SJSA1 (cell line): ENCODE results near the gene TMC2. TPM values are rescaled to one million over a fixed set of nuclear protein-coding genes. Genes with fewer than 3 reads are reported as not detected.
"Not testable (repeated sequence)": the region's sequence is repeated elsewhere in the genome, so short reads cannot be mapped to it uniquely, and the experiment has no call there.

ENCODE experiments used
- DNase-seq, 2 experiments: peaks; one replicate each; pipeline ENCODE4 v3.0.0-alpha.2; 2015 to 2020; ENCODE audit warnings: low spot score in 2 of 2, low read depth in 1 of 2
- H3K27ac ChIP-seq: fragments of 250-450 bp; sonication (Bioruptor Pico); 2 replicates; pipeline ENCODE4 v1.5.1; 2020; ENCODE audit warnings: mild to moderate bottlenecking, moderate library complexity
- H3K27me3 ChIP-seq: fragments of 250-450 bp; sonication (Bioruptor Pico); replicated peaks from 2 replicates; pipeline ENCODE4 v1.5.1; 2020; ENCODE audit warnings: mild to moderate bottlenecking, moderate library complexity
- H3K36me3 ChIP-seq: fragments of 250-450 bp; sonication (Bioruptor Pico); 2 replicates; pipeline ENCODE4 v1.5.1; 2020; ENCODE audit warnings: mild to moderate bottlenecking
- H3K4me1 ChIP-seq: fragments of 250-450 bp; sonication (Bioruptor Pico); replicated peaks from 2 replicates; pipeline ENCODE4 v1.6.1; 2021; ENCODE audit warnings: mild to moderate bottlenecking
- H3K4me3 ChIP-seq: fragments of 250-450 bp; sonication (Bioruptor Pico); 2 replicates; pipeline ENCODE4 v1.5.1; 2020; ENCODE audit warnings: mild to moderate bottlenecking
- H3K9me3 ChIP-seq: fragments of 250-450 bp; sonication (Bioruptor Pico); replicated peaks from 2 replicates; pipeline ENCODE4 v1.5.1; 2020; ENCODE audit warnings: mild to moderate bottlenecking
- total RNA-seq: library from RNA; depleted of rRNA; stranded (reverse); fragments of >200 nt; shearing (Covaris generic); gene quantifications from 2 replicates; pipeline ENCODE4 v1.2.3, GENCODE V29; 2014; rRNA removed

Gene TMC2, protein sequence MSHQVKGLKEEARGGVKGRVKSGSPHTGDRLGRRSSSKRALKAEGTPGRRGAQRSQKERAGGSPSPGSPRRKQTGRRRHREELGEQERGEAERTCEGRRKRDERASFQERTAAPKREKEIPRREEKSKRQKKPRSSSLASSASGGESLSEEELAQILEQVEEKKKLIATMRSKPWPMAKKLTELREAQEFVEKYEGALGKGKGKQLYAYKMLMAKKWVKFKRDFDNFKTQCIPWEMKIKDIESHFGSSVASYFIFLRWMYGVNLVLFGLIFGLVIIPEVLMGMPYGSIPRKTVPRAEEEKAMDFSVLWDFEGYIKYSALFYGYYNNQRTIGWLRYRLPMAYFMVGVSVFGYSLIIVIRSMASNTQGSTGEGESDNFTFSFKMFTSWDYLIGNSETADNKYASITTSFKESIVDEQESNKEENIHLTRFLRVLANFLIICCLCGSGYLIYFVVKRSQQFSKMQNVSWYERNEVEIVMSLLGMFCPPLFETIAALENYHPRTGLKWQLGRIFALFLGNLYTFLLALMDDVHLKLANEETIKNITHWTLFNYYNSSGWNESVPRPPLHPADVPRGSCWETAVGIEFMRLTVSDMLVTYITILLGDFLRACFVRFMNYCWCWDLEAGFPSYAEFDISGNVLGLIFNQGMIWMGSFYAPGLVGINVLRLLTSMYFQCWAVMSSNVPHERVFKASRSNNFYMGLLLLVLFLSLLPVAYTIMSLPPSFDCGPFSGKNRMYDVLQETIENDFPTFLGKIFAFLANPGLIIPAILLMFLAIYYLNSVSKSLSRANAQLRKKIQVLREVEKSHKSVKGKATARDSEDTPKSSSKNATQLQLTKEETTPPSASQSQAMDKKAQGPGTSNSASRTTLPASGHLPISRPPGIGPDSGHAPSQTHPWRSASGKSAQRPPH
- total RNA-seq: not detected in 2 replicates

DNA sequence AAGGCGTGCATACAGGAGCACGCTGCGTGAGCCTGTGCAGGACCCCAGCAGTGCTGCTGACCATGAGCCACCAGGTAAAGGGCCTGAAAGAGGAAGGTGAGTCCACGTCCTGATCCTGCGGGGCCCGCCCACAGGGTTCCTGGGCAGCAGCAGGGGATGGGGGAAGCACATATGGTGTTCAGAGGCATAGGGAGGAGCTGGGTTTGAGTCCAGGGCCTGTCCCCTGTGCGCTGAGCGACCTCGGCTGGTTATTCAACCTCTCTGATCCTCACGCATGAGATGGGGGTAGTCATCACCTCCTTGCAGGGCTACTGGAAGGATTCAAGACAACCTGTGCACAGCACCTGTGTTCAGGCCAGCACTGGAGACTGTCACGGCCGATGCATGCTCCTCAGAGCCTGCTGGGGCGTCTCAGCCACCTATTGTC, at the start of gene TMC2:
TMC2 (plus strand) TSS at position 14 of the 427 bp plus-strand sequence; CDS start at position 63, 49 bp downstream.
- Histone ChIP-seq H3K4me3 (no peak within 1 kb of the TSS), H3K9me3 (no peaks in the 10 kb centered on the region), H3K4me1 (no peaks in the 10 kb centered on the region), H3K27me3 (peaks cover 31% of the 10 kb centered on the region), H3K27ac (no peak within 1 kb of the TSS), H3K36me3 (no peaks in the 10 kb centered on the region)
- DNase-seq: no peak

DNA sequence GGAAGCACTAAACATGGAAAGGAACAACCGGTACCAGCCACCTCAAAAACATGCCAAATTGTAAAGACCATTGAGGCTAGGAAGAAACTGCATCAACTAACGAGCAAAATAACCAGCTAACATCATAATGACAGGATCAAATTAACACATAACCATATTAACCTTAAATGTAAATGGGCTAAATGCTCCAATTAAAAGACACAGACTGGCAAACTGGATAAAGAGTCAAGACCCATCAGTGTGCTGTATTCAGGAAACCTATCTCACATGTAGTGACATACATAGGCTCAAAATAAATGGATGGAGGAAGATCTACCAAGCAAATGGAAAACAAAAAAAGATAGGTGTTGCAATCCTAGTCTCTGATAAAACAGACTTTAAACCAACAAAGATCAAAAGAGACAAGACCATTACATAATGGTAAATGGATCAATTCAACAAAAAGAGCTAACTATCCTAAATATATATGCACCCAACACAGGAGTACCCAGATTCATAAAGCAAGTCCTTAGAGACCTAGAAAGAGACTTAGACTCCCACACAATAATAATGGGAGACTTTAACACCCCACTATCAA, 33.5 kb upstream of the TMC2 start:
- not testable (repeated sequence) for DNase-seq, H3K9me3 ChIP-seq, H3K4me3 ChIP-seq, H3K27ac ChIP-seq, H3K27me3 ChIP-seq, H3K4me1 ChIP-seq
- peaks cover 20% of the 10 kb centered on the region for H3K36me3 ChIP-seq

DNA sequence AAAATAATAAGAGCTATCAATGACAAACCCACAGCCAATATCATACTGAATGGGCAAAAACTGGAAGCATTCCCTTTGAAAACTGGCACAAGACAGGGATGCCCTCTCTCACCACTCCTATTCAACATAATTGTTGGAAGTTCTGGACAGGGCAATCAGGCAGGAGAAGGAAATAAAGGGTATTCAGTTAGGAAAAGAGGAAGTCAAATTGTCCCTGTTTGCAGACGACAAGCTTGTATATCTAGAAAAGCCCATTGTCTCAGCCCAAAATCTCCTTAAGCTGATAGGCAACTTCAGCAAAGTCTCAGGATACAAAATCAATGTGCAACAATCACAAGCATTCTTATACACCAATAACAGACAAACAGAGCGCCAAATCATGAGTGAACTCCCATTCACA, 31.6 kb upstream of the TMC2 start:
- H3K27ac ChIP-seq, H3K4me3 ChIP-seq, H3K9me3 ChIP-seq, H3K36me3 ChIP-seq, H3K27me3 ChIP-seq, DNase-seq: not testable (repeated sequence)
- peaks cover 17% of the 10 kb centered on the region for H3K4me1 ChIP-seq

DNA sequence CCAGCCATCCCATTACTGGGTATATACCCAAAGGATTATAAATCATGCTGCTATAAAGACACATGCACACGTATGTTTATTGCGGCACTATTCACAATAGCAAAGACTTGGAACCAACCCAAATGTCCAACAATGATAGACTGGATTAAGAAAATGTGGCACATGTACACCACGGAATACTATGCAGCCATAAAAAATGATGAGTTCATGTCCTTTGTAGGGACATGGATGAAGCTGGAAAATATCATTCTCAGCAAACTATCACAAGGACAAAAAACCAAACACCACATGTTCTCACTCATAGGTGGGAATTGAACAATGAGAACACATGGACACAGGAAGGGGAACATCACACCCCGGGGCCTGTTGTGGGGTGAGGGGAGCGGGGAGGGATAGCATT, 29.9 kb upstream of the TMC2 start:
- not testable (repeated sequence) for H3K9me3 ChIP-seq, H3K27me3 ChIP-seq, DNase-seq, H3K36me3 ChIP-seq, H3K4me3 ChIP-seq, H3K27ac ChIP-seq
- peaks cover 17% of the 10 kb centered on the region for H3K4me1 ChIP-seq

DNA sequence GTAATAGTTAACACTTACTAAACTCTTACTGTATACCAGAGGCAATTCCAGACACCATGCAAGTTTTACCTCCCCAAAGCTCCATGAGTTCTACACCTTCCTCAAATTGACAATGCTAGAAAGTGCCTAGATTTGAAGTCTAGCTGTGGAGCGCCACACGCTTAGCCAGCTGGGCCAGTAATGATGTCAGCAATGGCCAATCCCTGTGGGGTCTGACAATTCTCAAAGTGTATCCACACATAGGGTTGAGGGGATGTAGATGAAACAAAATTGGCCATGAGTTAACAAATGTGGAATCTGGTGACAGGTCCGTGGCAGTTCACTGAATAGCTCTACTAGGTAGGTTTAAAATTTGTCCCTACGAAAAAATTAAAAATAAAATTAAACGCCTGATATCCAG, 28.9 kb upstream of the TMC2 start:
- Histone ChIP-seq H3K4me3 (peak overlapping the region; percentile 65), H3K27ac (no peak overlapping the region), H3K36me3 (no peaks in the 10 kb centered on the region), H3K4me1 (peaks cover 17% of the 10 kb centered on the region), H3K9me3 (no peaks in the 10 kb centered on the region), H3K27me3 (no peaks in the 10 kb centered on the region)
- no peak for DNase-seq

DNA sequence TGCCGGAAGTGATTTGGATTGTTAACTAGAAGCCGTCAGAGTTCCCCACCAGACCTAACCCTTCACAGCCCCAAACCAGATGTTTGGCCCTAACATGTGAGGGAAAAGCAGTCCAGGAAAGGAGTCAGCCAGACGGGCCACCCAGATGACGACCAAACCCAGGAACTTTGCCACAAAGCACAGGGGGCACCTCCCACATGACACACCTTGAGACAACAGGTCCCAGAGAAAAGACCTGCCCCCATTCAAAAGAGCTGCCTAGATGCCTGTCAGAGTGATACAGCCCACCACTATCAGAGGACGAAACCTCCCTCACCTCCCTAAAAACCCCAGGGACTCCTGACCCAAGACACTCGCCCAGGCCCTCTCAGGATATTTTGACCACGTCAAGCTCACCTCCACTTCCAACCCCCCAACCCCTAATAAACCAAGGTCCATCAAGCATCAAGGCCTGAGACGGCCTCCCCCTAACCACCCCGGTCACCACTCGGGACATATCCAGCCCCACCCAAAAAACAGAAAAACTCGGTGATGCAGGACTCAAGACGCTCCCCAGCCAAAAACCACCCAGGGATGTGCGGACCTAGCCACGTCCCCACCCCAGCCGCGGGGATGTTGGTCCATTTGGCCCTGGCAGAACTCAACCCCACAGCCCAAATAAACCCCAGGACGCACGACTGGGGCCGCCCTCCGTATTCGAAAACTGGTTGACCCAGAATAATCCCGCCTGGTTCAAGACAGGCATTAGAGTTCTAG, 28.3 kb upstream of the TMC2 start:
- peak overlapping the region; percentile 65 for H3K4me3 ChIP-seq
- H3K27me3 ChIP-seq: no peaks in the 10 kb centered on the region
- no peak for DNase-seq
- H3K9me3 ChIP-seq: no peaks in the 10 kb centered on the region
- H3K36me3 ChIP-seq: no peaks in the 10 kb centered on the region
- H3K27ac ChIP-seq: peak overlapping the region; percentile 82
- H3K4me1 ChIP-seq: peaks cover 17% of the 10 kb centered on the region

DNA sequence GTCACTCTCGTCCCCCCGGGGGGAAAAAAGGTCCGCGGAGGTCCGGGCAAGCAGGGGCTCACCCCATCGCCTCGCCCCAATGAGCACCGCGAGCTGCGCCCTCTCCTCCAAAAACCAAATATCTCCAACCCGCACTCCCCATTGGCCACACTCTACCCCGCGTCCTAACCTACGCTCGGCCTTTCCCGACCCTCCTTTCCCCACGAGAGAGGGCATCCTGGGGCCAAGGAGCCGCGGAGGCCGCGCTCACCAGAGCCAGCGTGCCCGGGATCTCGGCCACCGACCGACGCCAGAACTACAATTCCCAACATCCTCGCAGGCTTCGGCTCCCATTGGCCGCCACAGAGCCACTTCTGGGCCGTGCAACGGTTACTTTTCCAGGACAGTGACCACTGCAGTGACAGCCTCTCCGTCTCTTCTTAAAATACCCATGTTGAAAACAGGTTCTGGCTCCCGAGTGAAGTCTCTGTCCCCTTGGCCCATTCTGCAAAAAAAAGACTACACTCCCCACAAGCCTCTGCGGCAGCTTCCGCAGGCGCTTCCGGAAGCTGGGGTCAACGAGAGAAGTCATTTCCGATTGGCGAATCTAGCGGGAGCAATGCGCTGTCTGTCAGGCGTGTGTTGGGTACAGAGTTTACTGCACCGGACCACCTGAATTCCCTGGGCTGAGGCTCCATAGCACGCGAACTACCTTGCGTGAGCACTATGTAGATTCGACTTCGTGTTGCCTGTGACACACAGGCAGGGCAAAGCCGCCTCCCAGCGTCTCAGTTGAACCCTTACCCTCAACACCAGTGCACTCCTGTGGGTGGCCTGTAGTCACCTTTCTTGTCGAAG, 27.5 kb upstream of the TMC2 start, which contains the start of gene ZNF343:
ZNF343 (minus strand) TSS at position 285 of the 837 bp plus-strand sequence. CDS start 15,020 bp downstream, outside the sequence.
- peak; percentile 76 to 93 for DNase-seq
- no peaks in the 10 kb centered on the region for H3K36me3 ChIP-seq
- H3K27me3 ChIP-seq: no peaks in the 10 kb centered on the region
- peak within 1 kb of the TSS; percentile 82 for H3K27ac ChIP-seq
- H3K4me1 ChIP-seq: peaks cover 17% of the 10 kb centered on the region
- H3K4me3 ChIP-seq: peak within 1 kb of the TSS; percentile 65
- H3K9me3 ChIP-seq: no peaks in the 10 kb centered on the region

DNA sequence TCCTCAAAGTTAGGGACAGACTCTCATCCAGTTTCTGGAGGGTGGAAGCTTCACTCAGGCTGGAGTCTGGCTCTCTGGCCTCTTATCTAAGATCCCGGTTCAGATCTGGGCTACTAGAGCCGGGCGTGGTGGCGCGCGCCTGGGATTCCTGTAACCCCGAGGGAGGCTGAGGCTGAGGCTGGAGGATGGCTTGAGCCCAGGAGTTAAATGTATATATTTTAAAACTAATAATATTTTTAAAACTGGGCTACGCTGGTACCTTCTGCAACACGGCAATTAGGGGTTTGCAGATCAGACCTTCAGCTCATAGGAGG, 26.9 kb upstream of the TMC2 start:
- Histone ChIP-seq H3K9me3 (no peaks in the 10 kb centered on the region), H3K27ac (peak overlapping the region; percentile 82; the same call in 1 of the 2 replicates)
- DNase-seq: no peak

DNA sequence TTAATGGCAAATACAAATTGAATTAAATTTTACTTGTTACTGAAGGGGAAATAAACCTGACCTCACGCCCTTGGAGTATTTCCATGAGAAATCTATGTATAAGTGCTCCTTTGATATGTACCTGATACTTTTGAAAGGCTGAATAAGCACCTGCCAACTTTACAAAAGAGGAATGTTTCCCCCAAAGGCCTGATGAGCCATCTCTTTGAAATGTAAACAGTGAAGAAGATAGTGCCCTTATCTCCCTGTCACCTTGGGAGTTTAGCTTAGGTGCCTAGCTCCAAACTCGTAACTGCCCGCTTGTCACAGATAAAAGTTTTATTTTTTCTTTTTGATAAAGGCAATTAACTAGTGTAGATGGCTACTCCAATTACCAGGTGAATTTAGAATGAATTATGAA, 26.6 kb upstream of the TMC2 start:
- Histone ChIP-seq H3K4me3 (no peak overlapping the region), H3K36me3 (no peaks in the 10 kb centered on the region), H3K9me3 (no peaks in the 10 kb centered on the region), H3K27ac (no peak overlapping the region), H3K27me3 (no peaks in the 10 kb centered on the region), H3K4me1 (peaks cover 17% of the 10 kb centered on the region)
- DNase-seq: no peak

More for the DNA sequence above, 26.9 kb upstream of the TMC2 start:
- Histone ChIP-seq H3K4me1 (peaks cover 17% of the 10 kb centered on the region), H3K36me3 (no peaks in the 10 kb centered on the region), H3K4me3 (peak overlapping the region; percentile 65), H3K27me3 (no peaks in the 10 kb centered on the region)

DNA sequence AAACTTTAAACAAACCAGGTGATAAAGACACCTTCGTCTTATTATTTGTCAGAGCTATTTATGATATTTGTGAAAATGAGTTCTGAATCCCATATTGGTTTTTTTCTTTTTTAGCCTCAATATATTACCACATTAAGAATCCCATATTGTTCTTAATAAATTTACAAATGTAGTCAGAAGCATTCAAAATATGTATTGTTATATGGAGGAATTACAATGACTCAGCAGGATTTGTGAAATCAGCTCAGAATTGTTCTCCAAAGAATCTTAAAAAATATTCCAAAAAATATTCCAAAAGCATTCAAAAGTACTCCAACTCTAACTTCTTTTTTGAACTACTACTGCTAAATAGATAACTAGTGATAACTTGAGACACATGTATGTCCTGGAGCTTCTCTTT, 21.2 kb upstream of the TMC2 start:
- Histone ChIP-seq H3K4me1 (peaks cover 8% of the 10 kb centered on the region), H3K4me3 (no peak overlapping the region), H3K27me3 (no peaks in the 10 kb centered on the region), H3K9me3 (no peaks in the 10 kb centered on the region), H3K27ac (no peak overlapping the region), H3K36me3 (no peaks in the 10 kb centered on the region)
- DNase-seq: no peak

DNA sequence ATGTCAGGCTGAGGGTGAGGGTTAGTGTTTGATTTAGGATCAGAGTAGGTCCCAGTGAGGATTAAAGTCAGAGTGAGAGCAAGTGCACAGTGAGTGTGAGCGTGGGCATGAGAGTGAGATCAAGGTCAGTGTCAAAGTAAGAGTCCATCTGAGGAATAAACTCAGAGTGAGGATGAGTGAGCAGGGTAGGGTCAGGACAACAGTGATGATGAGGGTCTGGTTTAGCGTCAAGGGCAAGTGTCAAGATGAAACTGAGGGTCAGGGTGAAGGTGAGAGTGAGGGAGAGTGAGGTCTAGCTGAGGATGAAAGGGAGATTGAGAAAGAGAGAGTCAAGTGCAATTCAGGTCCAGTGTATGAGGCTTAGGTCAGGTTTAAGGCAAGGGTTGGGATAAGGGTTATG, 20.0 kb upstream of the TMC2 start:
- no peaks in the 10 kb centered on the region for H3K9me3 ChIP-seq
- DNase-seq: no peak
- no peak overlapping the region for H3K27ac ChIP-seq
- no peaks in the 10 kb centered on the region for H3K36me3 ChIP-seq
- H3K4me3 ChIP-seq: no peak overlapping the region
- no peaks in the 10 kb centered on the region for H3K27me3 ChIP-seq
- H3K4me1 ChIP-seq: peaks cover 8% of the 10 kb centered on the region

DNA sequence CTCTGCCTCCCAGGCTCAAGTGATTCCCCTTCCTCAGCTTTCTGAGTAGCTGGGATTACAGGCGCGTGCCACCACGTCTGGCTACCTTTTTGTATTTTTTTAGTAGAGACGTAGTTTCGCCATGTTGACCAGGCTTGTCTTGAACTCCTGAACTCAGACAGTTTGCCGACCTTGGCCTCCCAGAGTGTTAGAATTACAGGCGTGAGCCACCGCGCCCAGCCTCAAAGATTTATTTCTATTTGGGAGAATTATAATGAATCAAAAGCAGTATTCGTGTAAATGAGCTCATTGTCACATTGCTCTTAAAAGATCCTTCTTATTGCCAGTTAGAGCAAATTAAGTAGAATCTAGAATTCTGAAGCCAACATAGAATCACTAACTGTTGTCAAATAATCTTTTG, 18.3 kb upstream of the TMC2 start:
- H3K4me3 ChIP-seq: no peak overlapping the region
- no peak overlapping the region for H3K27ac ChIP-seq
- no peak for DNase-seq
- H3K9me3 ChIP-seq: no peaks in the 10 kb centered on the region
- H3K27me3 ChIP-seq: no peaks in the 10 kb centered on the region
- H3K4me1 ChIP-seq: peaks cover 8% of the 10 kb centered on the region
- no peaks in the 10 kb centered on the region for H3K36me3 ChIP-seq
